Measurements from ENCODE around the gene RCOR1.
A peak's percentile ranks its signal among the peaks of the same experiment; 100 is the strongest.

RCOR1 gene

GRCh38 chr14:102686196-102686801 lies 93.8 kb downstream of the RCOR1 start:
- TF ChIP-seq CTCF (IDR thresholded peaks at IDR 0.05), result no peak

GRCh38 chr14:102688290-102688689 lies 95.8 kb downstream of the RCOR1 start:
- no peak for TF ChIP-seq CTCF (IDR thresholded peaks at IDR 0.05)

- no peak for TF ChIP-seq CTCF (IDR thresholded peaks at IDR 0.05)
These were observed 98.2 kb downstream of the RCOR1 start for GRCh38 chr14:102690509-102691286.

- no peak for TF ChIP-seq CTCF (IDR thresholded peaks at IDR 0.05)
These were observed 99.3 kb downstream of the RCOR1 start for GRCh38 chr14:102691763-102692162.

GRCh38 chr14:102692334-102692733 lies 99.9 kb downstream of the RCOR1 start:
- TF ChIP-seq CTCF (IDR thresholded peaks at IDR 0.05), result no peak

GRCh38 chr14:102693006-102693755 lies 100.7 kb downstream of the RCOR1 start:
- TF ChIP-seq CTCF (IDR thresholded peaks at IDR 0.05), result no peak

- peak; percentile 77 for TF ChIP-seq CTCF (IDR thresholded peaks at IDR 0.05)
These were observed 102.2 kb downstream of the RCOR1 start for GRCh38 chr14:102694530-102695166.

Measured in LNCAP (cell line).